Suppressor macrophage treated with lipopolysaccharide for 1 hour (primary cell): ENCODE results near the gene ZNF716.
"Not testable (repeated sequence)": the region's sequence is repeated elsewhere in the genome, so short reads cannot be mapped to it uniquely, and the experiment has no call there.

Experiments
- DNase-seq, 3 donors: peaks; one replicate each; pipeline ENCODE4 v3.0.0-alpha.2; 2020 to 2022

ZNF716 gene

GRCh38 chr7:57449904-57450303, at the start of gene ZNF716:
TSS of gene ZNF716 (plus strand) at chr7:57450177. CDS start at chr7:57450289, 112 bp downstream.
- no peak for DNase-seq

GRCh38 chr7:57400531-57401155, 49.3 kb upstream of the ZNF716 start:
- DNase-seq, result no peak

- not testable (repeated sequence) for DNase-seq
These were observed 46.9 kb upstream of the ZNF716 start for GRCh38 chr7:57403051-57403450.

- no peak for DNase-seq
These were observed 46.2 kb upstream of the ZNF716 start for GRCh38 chr7:57403601-57404342.

GRCh38 chr7:57404343-57404966, 45.5 kb upstream of the ZNF716 start:
- DNase-seq, result no peak

- DNase-seq, result no peak
These were observed 45.0 kb upstream of the ZNF716 start for GRCh38 chr7:57404967-57405421.

GRCh38 chr7:57407125-57407524, 42.9 kb upstream of the ZNF716 start:
- no peak for DNase-seq

GRCh38 chr7:57412168-57412567, 37.8 kb upstream of the ZNF716 start:
- DNase-seq, result no peak

- no peak for DNase-seq
These were observed 37.4 kb upstream of the ZNF716 start for GRCh38 chr7:57412618-57413017.

GRCh38 chr7:57413529-57414398, 36.2 kb upstream of the ZNF716 start:
- no peak for DNase-seq

GRCh38 chr7:57414415-57414814, 35.6 kb upstream of the ZNF716 start:
- no peak for DNase-seq

GRCh38 chr7:57414852-57415251, 35.1 kb upstream of the ZNF716 start:
- no peak for DNase-seq

- no peak for DNase-seq
These were observed 34.7 kb upstream of the ZNF716 start for GRCh38 chr7:57415326-57415725.

GRCh38 chr7:57415730-57416129, 34.2 kb upstream of the ZNF716 start:
- no peak for DNase-seq

GRCh38 chr7:57416601-57417358, 33.2 kb upstream of the ZNF716 start:
- no peak for DNase-seq

- DNase-seq, result no peak
These were observed 32.2 kb upstream of the ZNF716 start for GRCh38 chr7:57417736-57418135.

GRCh38 chr7:57423768-57424167, 26.2 kb upstream of the ZNF716 start:
- no peak for DNase-seq

- no peak for DNase-seq
These were observed 25.3 kb upstream of the ZNF716 start for GRCh38 chr7:57424515-57425238.

- DNase-seq, result no peak
These were observed 24.6 kb upstream of the ZNF716 start for GRCh38 chr7:57425239-57425944.

GRCh38 chr7:57425969-57426628, 23.9 kb upstream of the ZNF716 start:
- DNase-seq, result no peak
